CD8-positive, alpha-beta memory T cell (primary cell): Measurements from ENCODE around the gene NAP1L5. TPM values are rescaled to one million over a fixed set of nuclear protein-coding genes. Genes with fewer than 3 reads are reported as not detected.

ENCODE experiments used
- CTCF ChIA-PET: fragments of 350-600 bp; sonication (Branson Sonifier 250); formaldehyde crosslinking; loops from one replicate; lab custom pipeline; 2021; ENCODE audit warnings: antibody characterized with exemption; lab: Charles Lee
- POLR2A ChIA-PET: fragments of 350-600 bp; sonication (Branson Sonifier 250); formaldehyde crosslinking; loops from one replicate; lab custom pipeline; 2021; ENCODE audit warnings: antibody characterized with exemption; lab: Charles Lee
- DNase-seq, 5 donors: peaks; one replicate each; pipeline versions ENCODE4 v3.0.0 to v3.0.0-alpha.2; 2020 to 2022; ENCODE audit warnings: mixed read lengths in 1 of 5
- H3K27ac ChIP-seq: one replicate; pipeline ENCODE4 v1.7.0; 2013; ENCODE audit warnings: low read depth, mild to moderate bottlenecking, low read length, moderate library complexity
- H3K27me3 ChIP-seq: 2 replicates; pipeline ENCODE4 v1.7.0; 2013; ENCODE audit warnings: low read length, mild to moderate bottlenecking; ENCODE audit not compliant: insufficient read depth, poor library complexity, severe bottlenecking
- H3K36me3 ChIP-seq: 2 replicates; pipeline ENCODE4 v1.7.0; 2013; ENCODE audit warnings: mild to moderate bottlenecking, low read length, moderate library complexity; ENCODE audit not compliant: insufficient read depth
- H3K4me1 ChIP-seq: 2 replicates; pipeline ENCODE4 v1.7.0; 2013; ENCODE audit warnings: mild to moderate bottlenecking, low read length, moderate library complexity; ENCODE audit not compliant: insufficient read depth
- H3K4me3 ChIP-seq: 2 replicates; pipeline ENCODE4 v1.7.0; 2013; ENCODE audit warnings: mild to moderate bottlenecking, low read length
- H3K9me3 ChIP-seq: 2 replicates; pipeline ENCODE4 v1.7.0; 2013; ENCODE audit warnings: mild to moderate bottlenecking, low read length
- H3K27ac Mint-ChIP-seq, 8 donors: one replicate each; pipeline ENCODE4 v1.8.0; 2020 to 2021; ENCODE audit warnings: mixed read lengths in 8 of 8, mild to moderate bottlenecking in 6 of 8, inconsistent platforms in 3 of 8, moderate library complexity in 3 of 8
- H3K27me3 Mint-ChIP-seq, 2 donors: one replicate each; pipeline ENCODE4 v1.8.0; 2020 to 2021; ENCODE audit warnings: mixed read lengths in 2 of 2, mild to moderate bottlenecking in 1 of 2, moderate library complexity in 1 of 2
- H3K36me3 Mint-ChIP-seq, 3 donors: one replicate each; pipeline ENCODE4 v1.8.0; 2020 to 2021; ENCODE audit warnings: mixed read lengths in 3 of 3, inconsistent platforms in 1 of 3, mild to moderate bottlenecking in 1 of 3
- H3K4me1 Mint-ChIP-seq, 3 donors: one replicate each; pipeline ENCODE4 v1.8.0; 2020 to 2021; ENCODE audit warnings: mixed read lengths in 3 of 3, inconsistent platforms in 1 of 3, mild to moderate bottlenecking in 1 of 3
- H3K4me3 Mint-ChIP-seq, 7 donors: one replicate each; pipeline ENCODE4 v1.8.0; 2020 to 2021; ENCODE audit warnings: mixed read lengths in 7 of 7, mild to moderate bottlenecking in 6 of 7, moderate library complexity in 4 of 7, inconsistent platforms in 2 of 7
- H3K9me3 Mint-ChIP-seq, 5 donors: one replicate each; pipeline ENCODE4 v1.8.0; 2020 to 2022; ENCODE audit warnings: mixed read lengths in 5 of 5, mild to moderate bottlenecking in 3 of 5, moderate library complexity in 2 of 5, inconsistent platforms in 1 of 5
- polyA plus RNA-seq: library from polyadenylated mRNA; unstranded; fragments of 300-500 nt; fragmentation: Illumina TruSeq; gene quantifications from one replicate; pipeline ENCODE4 v1.2.3, GENCODE V29; 2021
- total RNA-seq, 2 experiments: library from RNA; stranded (reverse); gene quantifications; one replicate each; pipeline ENCODE4 v1.2.3, GENCODE V29; 2021

The NAP1L5 gene
- total and polyA plus RNA-seq, 3 experiments from 2014 or later = 2.5 to 4.8 (median 4.4) TPM

DNA sequence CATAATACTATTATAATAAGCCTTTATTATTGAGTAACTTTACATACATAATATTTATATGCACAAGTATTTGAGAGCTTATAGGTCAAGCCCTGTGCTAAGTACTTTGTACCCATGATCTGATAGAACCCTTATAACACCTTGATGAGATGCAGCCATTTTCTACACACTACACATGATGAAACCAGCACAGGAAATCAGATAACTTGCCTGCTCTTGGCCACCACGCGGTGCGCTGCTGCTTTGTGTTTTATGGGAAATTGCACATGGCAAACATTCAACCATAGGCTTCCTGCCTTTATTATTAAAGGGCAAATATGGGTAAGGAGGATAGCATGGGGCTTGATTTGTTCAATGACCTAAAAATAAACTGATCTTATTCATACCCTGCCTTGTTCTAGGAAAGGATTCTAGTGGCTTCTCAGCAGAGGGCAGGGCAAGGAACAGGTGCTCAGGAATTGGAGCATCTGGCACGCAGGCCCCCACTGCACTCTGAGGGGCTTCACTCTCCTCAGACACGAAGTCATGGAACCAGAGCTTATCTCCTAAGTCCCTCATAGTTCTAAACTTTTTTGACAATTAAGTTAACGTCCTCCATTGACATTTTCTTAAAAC, 31.6 kb upstream of the NAP1L5 start:
- Histone ChIP-seq H3K9me3 (no peaks in the 10 kb centered on the region), H3K27me3 (no peaks in the 10 kb centered on the region), H3K27ac (no peak overlapping the region), H3K36me3 (peaks cover 26% of the 10 kb centered on the region), H3K4me3 (no peak overlapping the region), H3K4me1 (no peaks in the 10 kb centered on the region)
- no peak for DNase-seq
- no peaks in the 10 kb centered on the region for H3K4me1 Mint-ChIP-seq
- no peaks in the 10 kb centered on the region for H3K9me3 Mint-ChIP-seq
- H3K27ac Mint-ChIP-seq = no peak overlapping the region
- no peaks in the 10 kb centered on the region for H3K27me3 Mint-ChIP-seq
- H3K36me3 Mint-ChIP-seq = peaks cover 0 to 63% (median 19%) of the 10 kb centered on the region in 3 donors
- ChIA-PET CTCF (no interaction called here), POLR2A (no interaction called here)
- H3K4me3 Mint-ChIP-seq = no peak overlapping the region

DNA sequence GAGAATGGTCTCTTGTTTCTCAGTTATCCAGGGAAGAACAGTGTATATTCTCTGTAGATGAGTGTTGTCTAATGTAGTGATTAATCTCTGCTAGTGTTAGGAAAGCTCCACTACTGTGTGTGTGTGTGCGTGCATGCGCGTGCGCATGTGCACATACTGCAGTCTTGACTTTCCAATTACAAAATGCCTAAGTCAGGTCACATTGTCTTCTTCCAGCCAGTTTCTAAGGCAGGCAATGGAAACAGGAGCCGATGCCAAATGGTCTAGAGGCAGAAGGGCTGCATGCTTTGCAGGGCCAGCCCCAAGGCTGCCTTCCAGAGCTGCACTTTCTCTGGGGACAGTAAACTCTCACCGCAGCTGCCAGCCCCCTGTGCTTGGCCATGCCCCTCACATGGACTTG, 30.5 kb upstream of the NAP1L5 start:
- peaks cover 26% of the 10 kb centered on the region for H3K36me3 ChIP-seq
- no peak overlapping the region for H3K4me3 ChIP-seq
- no peaks in the 10 kb centered on the region for H3K4me1 ChIP-seq
- H3K27me3 ChIP-seq = no peaks in the 10 kb centered on the region
- Mint-ChIP-seq H3K36me3 (peaks cover 0 to 73% (median 21%) of the 10 kb centered on the region in 3 donors), H3K4me1 (no peaks in the 10 kb centered on the region), H3K4me3 (no peak overlapping the region), H3K27me3 (no peaks in the 10 kb centered on the region), H3K9me3 (no peaks in the 10 kb centered on the region), H3K27ac (peak overlapping the region in 2 of 8 donors; percentile 27 to 54)
- CTCF ChIA-PET = no interaction called here
- no peaks in the 10 kb centered on the region for H3K9me3 ChIP-seq
- no peak for DNase-seq
- POLR2A ChIA-PET = no interaction called here
- no peak overlapping the region for H3K27ac ChIP-seq

DNA sequence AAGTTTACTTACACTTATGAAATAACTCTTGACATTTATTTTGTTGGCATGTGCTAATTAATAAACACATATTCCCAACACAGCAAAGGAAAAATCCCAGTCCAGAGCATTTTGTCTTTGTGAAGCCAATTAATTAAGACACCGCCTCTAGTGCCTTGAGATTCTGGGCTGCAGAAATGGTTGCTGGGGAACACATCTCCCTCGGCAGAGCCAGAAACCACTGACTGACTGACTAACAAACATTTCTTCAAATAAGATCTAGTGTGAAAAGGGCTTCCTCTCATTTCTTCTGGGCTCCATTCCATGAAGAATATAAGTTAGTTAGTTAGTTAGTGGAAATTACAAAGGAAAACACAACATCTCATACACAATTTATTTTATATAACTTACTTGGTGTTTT, 28.4 kb upstream of the NAP1L5 start:
- ChIA-PET CTCF (no interaction called here), POLR2A (no interaction called here)
- Histone ChIP-seq H3K4me3 (no peak overlapping the region), H3K9me3 (no peaks in the 10 kb centered on the region), H3K27me3 (no peaks in the 10 kb centered on the region), H3K4me1 (no peaks in the 10 kb centered on the region), H3K27ac (no peak overlapping the region), H3K36me3 (peaks cover 26% of the 10 kb centered on the region)
- Mint-ChIP-seq H3K9me3 (no peaks in the 10 kb centered on the region), H3K4me1 (no peaks in the 10 kb centered on the region), H3K36me3 (peaks cover 0 to 87% (median 24%) of the 10 kb centered on the region in 3 donors), H3K27me3 (no peaks in the 10 kb centered on the region), H3K4me3 (no peak overlapping the region), H3K27ac (no peak overlapping the region)
- no peak for DNase-seq

DNA sequence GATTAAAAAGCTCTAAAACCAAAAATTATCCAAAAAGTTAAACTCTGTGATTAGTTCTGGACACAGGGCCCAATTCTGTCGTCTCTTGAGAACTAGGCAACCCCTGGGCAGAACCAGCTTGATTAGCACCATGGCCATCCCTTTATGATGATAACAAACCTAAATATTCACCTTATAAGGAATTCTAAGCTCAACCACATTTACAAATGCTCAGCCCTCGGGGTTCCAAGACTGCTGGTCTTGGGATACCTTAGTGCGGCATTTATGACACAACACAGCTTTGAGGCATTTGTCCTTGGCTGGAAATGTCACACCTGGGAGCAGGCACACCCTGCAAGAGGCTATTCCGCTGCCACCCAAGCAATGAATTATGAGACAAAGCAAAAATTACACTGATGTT, 27.5 kb upstream of the NAP1L5 start:
- Histone ChIP-seq H3K27ac (no peak overlapping the region), H3K27me3 (no peaks in the 10 kb centered on the region), H3K4me3 (no peak overlapping the region), H3K9me3 (no peaks in the 10 kb centered on the region), H3K36me3 (peaks cover 26% of the 10 kb centered on the region), H3K4me1 (no peaks in the 10 kb centered on the region)
- H3K27me3 Mint-ChIP-seq = no peaks in the 10 kb centered on the region
- H3K4me3 Mint-ChIP-seq = no peak overlapping the region
- DNase-seq = no peak
- peak overlapping the region in 1 of 8 donors; percentile 38 for H3K27ac Mint-ChIP-seq
- H3K4me1 Mint-ChIP-seq = no peaks in the 10 kb centered on the region
- ChIA-PET POLR2A (no interaction called here), CTCF (no interaction called here)
- H3K36me3 Mint-ChIP-seq = peaks cover 0 to 90% (median 31%) of the 10 kb centered on the region in 3 donors
- no peaks in the 10 kb centered on the region for H3K9me3 Mint-ChIP-seq

DNA sequence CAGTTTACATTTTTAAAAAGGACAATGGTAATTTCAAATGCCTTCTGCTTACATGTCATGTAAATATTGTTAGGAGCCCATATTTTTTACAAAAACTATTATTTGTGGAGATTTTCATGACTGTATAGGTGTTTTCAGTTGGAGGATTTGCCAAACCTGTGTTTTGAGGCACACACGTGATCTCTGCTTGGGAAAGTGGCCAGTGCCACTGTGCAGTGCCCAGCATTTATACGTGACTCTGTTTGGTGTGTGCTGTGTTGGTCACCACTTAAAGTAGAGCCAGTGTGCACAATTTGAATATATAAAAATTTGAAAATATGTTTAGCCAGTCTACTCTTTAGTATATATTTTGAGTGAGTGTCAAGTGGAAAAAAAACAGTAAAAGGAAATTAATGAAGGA, 26.8 kb upstream of the NAP1L5 start:
- Histone ChIP-seq H3K27me3 (no peaks in the 10 kb centered on the region), H3K4me3 (no peak overlapping the region), H3K9me3 (no peaks in the 10 kb centered on the region), H3K36me3 (peaks cover 25% of the 10 kb centered on the region), H3K4me1 (no peaks in the 10 kb centered on the region), H3K27ac (no peak overlapping the region)
- H3K4me3 Mint-ChIP-seq = no peak overlapping the region
- CTCF ChIA-PET = no interaction called here
- H3K36me3 Mint-ChIP-seq = peaks cover 0 to 91% (median 33%) of the 10 kb centered on the region in 3 donors
- POLR2A ChIA-PET = no interaction called here
- DNase-seq = no peak
- H3K4me1 Mint-ChIP-seq = no peaks in the 10 kb centered on the region
- H3K9me3 Mint-ChIP-seq = no peaks in the 10 kb centered on the region
- H3K27me3 Mint-ChIP-seq = no peaks in the 10 kb centered on the region
- H3K27ac Mint-ChIP-seq = peak overlapping the region in 1 of 8 donors; percentile 50

DNA sequence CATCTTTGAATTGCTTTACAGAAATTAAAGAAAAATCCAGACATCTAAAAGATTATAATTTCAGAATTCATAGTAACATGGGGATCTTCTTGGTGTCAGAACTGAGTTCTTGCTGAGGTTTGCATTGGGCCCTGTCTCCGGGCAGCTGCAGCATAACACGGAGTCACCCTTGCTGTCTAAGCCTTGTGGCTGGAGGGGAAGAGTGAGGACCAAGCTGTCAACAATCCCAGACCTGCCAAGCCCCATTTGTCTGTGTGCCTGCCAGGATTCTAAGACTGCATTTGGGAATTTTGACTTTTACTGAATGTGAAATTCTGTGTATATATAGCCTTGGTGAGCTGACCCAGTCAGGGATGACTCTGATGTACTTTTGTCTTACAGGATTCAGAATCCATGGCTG, 25.2 kb upstream of the NAP1L5 start:
- peaks cover 9 to 93% (median 33%) of the 10 kb centered on the region in 3 donors for H3K36me3 Mint-ChIP-seq
- DNase-seq = no peak
- no peaks in the 10 kb centered on the region for H3K4me1 Mint-ChIP-seq
- Histone ChIP-seq H3K4me3 (no peak overlapping the region), H3K27ac (no peak overlapping the region), H3K9me3 (no peaks in the 10 kb centered on the region), H3K27me3 (no peaks in the 10 kb centered on the region), H3K4me1 (no peaks in the 10 kb centered on the region), H3K36me3 (peaks cover 25% of the 10 kb centered on the region)
- ChIA-PET CTCF (no interaction called here), POLR2A (no interaction called here)
- H3K27me3 Mint-ChIP-seq = no peaks in the 10 kb centered on the region
- H3K27ac Mint-ChIP-seq = no peak overlapping the region
- H3K9me3 Mint-ChIP-seq = peaks cover 0 to 6% (median 0%) of the 10 kb centered on the region in 5 donors
- H3K4me3 Mint-ChIP-seq = no peak overlapping the region

DNA sequence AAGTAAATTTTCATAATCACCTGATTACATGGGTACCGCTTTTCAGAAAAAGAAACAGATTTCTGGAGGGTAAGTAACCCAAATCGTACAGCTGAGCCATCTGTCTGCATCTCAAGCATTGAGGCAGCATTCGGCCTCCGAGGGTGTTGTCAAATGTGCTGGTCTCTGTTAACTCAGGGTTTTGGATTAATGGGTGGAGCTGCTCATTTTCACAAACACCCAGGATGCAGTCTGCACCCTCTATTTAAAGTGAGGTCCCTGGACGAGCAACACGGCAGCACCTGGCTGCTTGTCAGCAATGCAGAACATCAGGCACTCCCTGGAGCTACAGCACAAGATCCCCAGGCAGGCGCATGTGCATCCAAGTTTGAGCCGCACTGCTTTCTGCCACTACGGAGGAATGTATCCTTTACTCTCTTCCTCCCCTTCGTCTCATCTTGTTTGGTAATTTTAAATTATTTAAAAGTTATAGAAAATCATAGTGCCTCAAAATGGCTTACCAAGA, 24.7 kb upstream of the NAP1L5 start:
- H3K4me1 Mint-ChIP-seq = no peaks in the 10 kb centered on the region
- H3K9me3 Mint-ChIP-seq = peaks cover 4 to 11% (median 4%) of the 10 kb centered on the region in 5 donors
- H3K4me3 Mint-ChIP-seq = no peak overlapping the region
- no peaks in the 10 kb centered on the region for H3K4me1 ChIP-seq
- H3K4me3 ChIP-seq = no peak overlapping the region
- peaks cover 27% of the 10 kb centered on the region for H3K36me3 ChIP-seq
- DNase-seq = no peak
- H3K27ac Mint-ChIP-seq = no peak overlapping the region
- H3K27me3 ChIP-seq = no peaks in the 10 kb centered on the region
- ChIA-PET CTCF (no interaction called here), POLR2A (no interaction called here)
- peaks cover 2% of the 10 kb centered on the region for H3K9me3 ChIP-seq
- peaks cover 14 to 93% (median 35%) of the 10 kb centered on the region in 3 donors for H3K36me3 Mint-ChIP-seq
- no peak overlapping the region for H3K27ac ChIP-seq
- no peaks in the 10 kb centered on the region for H3K27me3 Mint-ChIP-seq

DNA sequence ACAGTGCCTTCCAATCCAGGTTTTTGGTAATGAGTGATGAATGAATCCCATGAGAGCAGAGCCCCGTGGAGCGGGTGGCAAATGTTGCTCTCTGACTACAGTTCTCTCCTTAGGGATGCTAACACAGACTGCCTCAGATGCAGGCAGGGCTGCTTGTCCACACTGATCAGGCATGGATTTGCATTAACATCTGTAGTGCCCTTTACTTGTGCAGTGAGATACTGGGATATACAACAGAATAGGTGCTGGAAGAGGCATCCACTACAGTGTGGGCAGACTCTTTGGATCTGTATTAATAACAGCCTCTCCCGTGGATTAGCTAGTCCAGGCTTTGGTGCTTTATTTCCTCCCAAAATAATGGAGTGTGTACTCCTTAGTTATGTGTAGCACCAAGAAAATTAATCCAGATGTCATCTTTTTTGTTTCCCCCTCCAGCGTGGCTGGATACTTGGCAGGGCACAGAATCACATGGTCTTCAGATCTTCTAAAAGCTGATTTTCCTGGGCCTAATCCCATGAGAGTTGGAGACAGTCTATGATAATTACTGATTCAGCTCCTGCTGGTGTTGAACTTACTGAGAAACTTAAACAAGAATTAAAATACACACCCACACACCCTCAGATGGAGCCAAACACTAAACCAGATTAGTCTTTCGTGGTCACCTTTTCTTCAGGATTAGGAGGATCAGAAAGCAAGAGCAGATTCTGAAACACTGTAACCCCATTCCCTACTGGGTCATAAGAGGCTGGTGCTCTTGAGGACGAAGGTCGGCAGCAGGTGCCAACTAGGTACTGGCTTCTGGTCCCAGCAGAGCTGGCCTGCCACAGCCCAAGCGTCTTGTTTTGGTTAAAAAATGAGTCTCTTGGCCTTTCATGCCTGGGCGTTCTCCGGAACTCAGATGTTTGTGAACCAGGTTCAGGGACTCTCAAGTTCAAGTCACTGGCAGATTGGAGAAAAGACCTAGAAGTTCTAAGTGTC, 23.1 kb upstream of the NAP1L5 start:
- Histone ChIP-seq H3K4me3 (no peak overlapping the region), H3K27me3 (no peaks in the 10 kb centered on the region), H3K27ac (no peak overlapping the region), H3K4me1 (no peaks in the 10 kb centered on the region), H3K36me3 (peaks cover 33% of the 10 kb centered on the region), H3K9me3 (peaks cover 7% of the 10 kb centered on the region)
- POLR2A ChIA-PET = no interaction called here
- Mint-ChIP-seq H3K27me3 (no peaks in the 10 kb centered on the region), H3K27ac (peak overlapping the region in 4 of 8 donors; percentile 29 to 63 (median 44)), H3K4me3 (no peak overlapping the region), H3K4me1 (no peaks in the 10 kb centered on the region), H3K9me3 (peaks cover 11 to 20% (median 17%) of the 10 kb centered on the region in 5 donors), H3K36me3 (peaks cover 29 to 93% (median 41%) of the 10 kb centered on the region in 3 donors)
- CTCF ChIA-PET = no interaction called here
- DNase-seq = no peak
